Embryonic facial prominence (tissue), 1 donor: ENCODE data around the gene ZNF683.
"Not testable (repeated sequence)": the region's sequence is repeated elsewhere in the genome, so short reads cannot be mapped to it uniquely, and the experiment has no call there.

Experiments used
- DNase-seq: peaks from one replicate; pipeline ENCODE4 v3.0.0-alpha.2; 2016; ENCODE audit errors: extremely low spot score

ZNF683 gene

DNA sequence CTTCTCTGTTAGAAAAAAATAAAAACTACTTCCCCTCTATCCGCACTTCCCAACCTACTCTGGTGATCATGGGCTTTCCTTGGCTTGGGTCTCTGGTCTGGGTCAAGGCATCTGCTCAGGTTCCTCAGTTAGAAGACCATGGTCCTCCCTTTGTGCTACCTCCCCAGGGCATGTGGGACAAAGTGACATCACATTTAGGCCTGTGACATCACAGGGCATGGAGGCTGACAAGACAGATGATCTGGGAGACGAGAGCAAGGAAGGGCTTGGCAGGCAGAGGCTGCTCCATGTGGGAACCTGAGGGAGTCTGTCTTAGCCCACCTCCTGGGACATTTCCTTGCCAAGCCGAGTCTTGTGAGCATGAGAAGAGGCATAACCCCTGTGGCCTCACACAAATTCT is at the start of gene ZNF683:
TSS of gene ZNF683 (minus strand) at position 140 of the 400 bp plus-strand sequence. CDS start 4,179 bp downstream, outside the sequence.
- DNase-seq: not testable (repeated sequence)

DNA sequence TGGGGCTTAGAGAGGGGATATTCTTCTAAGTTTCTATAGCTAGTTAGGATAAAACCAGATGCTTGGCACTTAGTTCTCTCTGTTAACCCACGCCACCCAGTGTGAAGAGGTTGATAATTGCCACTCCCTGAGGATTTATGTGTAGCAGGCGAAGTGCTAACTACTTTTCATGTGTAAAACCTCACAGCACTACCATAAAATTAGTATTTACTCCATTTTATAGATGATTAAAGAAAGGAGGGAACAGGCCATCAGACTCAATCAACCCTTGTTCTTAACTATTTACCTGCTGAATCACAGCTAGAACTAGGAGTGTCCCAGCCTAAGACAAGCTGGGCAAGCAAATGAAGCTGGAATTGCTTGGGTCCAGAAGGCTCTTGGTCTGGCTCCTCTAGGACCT is 46.9 kb upstream of the ZNF683 start:
- DNase-seq: no peak

DNA sequence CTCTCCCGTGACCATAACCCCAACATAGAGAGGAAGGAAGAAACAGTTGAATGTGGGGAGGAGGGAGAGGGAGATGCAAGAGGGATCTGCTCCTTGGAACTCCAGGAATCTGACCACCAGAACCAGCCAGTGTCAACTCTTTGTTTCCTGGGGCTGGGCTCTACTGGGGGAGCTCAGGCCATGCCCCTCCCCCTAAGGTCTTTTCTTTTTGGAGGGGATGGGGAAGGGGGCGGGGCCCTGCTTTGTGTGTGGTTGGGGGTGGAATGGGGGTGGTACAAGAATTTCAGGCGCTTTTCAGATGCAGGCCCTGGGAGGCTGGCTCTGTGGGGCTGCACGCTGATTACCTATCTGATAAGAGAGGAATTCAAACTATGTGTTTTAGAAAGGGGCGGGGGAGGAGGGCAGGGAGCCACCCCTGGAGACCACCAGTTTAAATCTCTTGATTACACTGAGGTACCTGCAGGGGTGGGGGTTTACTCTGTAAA is 46.4 kb upstream of the ZNF683 start:
- DNase-seq: no peak

DNA sequence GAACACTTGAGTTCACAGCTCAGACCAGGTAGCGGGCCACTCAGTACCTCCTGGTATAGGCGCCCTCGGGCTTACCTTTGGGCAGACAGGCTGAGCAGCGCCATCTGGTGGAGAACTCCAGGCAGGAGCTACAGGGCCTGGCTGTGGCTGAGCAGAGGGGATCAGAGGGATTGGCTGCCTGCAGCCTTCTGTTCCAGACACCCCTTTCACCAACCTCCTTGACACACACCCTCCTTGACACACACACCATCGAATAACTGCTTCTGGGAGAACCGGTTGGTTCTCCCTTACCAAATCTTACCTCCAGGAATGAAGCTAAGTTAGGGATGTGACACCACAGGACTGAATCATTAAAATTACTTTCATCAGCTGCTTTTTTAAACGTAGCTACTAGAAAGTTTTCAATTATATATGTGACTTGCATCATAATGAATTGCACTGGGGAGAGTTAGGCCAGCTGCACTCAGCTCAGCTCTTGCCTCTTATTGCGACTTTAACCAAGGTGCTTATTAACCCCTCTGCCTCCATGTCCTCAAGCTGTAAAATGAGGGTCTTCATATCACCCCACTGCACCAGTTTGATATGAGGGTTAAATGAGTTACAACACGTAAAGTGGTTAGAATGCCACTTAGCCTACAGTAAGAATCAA is 44.7 kb upstream of the ZNF683 start:
- DNase-seq: no peak

DNA sequence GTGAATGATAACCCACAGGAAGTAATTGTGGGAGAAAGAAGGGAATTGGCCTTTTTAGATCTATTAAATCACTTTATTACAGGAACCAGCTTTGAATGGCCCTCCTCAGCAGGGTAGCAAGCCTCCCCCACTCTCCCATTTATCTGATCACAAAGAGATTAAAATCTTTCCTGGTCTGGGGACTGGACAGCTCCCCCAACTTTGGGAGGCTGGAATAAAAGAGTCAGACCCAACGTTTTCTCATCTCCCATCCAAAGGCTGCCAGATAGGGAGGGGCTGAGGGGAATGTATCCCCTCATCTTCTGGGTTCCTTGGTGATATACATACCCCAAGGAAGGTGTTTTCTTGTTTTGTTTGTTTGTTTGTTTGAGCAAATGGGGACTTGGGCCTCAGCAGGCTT is 40.5 kb upstream of the ZNF683 start:
- no peak for DNase-seq

DNA sequence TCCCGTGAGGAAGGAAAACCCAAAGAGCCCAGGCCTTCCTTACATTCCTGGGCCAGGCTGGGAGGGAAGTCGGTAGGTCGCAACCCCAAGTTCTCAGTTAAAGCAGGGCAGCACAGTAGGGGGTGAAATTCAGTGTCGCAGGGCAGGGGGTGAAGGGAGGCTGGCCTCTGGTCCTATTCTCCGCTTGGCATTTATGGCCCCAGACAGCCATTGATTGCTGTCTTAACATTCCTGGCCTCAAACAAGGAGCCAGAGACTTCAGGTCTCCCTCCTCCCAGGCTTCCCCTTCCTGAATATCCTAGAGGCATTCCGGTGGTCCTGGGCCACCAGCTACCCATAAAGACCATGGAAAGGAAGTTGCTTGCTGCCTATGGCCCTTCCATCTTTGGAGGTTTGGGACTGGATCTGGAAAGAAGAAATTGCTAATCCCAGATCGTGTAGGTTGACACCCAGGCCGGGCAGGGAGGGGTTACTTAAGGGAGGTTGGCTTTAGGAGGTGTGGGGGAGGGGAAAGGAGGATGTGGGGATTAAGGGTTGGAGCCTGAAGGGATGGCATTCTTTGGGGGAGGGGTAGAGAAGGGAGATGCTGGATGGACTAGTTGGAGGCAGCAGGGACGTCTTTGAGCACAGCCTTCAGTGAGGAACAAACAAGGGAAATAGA is 39.8 kb upstream of the ZNF683 start:
- DNase-seq: no peak

DNA sequence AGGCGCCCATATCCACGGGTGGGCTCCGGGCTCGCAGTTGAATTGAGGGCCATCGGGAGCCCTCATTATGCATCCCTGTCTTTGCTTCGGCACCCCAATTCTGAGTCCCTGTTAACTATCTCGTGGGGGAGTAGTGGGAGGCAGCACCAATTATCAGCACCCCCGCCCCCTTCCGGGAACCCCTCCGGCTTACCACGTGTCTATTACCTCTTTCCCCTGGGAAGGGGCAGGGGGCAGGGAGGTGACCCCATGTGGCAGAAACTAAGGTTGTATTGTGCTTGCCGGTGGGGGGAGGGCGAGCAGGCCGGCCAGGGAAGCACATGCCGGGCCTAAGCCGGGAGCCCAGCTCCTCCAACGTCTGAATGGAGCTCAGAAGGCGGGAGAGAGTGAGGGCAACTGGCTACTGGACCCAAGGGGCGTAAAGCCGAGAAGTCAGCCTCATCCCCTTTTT is 39.1 kb upstream of the ZNF683 start:
- DNase-seq: no peak

DNA sequence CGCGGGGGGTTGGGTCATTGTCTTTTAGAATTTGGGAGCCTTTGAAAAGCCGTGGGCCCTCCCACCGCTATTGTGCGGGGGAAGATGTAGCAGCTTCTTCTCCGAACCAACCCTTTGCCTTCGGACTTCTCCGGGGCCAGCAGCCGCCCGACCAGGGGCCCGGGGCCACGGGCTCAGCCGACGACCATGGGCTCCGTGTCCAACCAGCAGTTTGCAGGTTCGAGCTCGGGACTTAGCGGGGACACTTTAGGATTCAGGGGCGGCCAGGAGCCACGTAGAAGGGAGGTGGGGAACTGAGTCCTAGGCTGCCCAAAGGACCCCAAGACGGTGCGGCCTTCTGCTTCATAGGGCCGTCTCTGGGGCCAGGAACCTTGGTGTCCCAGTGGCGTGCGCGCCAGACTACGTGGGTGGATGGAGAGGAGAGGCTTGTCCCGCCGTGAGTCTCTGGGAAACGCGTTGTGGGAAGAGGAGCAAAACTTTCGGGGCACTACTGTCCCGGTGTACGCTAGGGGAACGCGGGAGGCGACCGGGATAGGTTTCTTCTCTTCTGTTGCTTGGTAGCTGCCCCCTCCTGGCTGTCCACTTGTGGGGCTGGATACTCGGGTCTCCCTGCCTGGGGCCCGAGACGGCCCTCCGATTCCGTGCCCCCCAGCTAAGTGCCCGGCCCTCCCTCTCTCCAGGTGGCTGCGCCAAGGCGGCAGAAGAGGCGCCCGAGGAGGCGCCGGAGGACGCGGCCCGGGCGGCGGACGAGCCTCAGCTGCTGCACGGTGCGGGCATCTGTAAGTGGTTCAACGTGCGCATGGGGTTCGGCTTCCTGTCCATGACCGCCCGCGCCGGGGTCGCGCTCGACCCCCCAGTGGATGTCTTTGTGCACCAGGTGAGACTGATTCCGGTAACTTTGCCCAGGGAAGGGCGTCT is 38.4 kb upstream of the ZNF683 start, which contains the start of gene LIN28A:
TSS of gene LIN28A (plus strand) at position 112 of the 918 bp plus-strand sequence. CDS start at position 187, 75 bp downstream.
- no peak for DNase-seq

DNA sequence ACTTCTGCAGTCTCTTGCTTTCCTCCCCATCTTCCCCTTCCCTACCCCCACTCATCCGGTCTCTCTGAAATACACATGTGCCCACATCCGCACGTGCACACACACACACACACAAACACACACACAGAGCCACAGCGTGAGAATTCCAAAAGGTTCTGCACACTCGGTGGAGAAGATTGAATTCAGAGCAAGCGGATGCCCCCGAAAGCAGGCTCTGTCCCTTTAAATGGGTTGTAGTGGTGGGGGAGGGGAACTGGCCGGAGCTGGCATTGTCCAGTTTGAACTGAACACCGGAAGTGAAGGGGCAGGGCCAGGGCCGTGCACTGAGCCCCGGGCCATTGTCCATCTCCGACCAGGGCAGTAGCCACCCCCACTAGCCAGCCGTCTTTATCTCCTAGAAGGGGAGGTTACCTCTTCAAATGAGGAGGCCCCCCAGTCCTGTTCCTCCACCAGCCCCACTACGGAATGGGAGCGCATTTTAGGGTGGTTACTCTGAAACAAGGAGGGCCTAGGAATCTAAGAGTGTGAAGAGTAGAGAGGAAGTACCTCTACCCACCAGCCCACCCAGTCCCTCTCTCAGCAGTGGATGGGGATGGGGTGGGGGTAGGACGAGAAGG is 36.7 kb upstream of the ZNF683 start:
- DNase-seq: no peak

DNA sequence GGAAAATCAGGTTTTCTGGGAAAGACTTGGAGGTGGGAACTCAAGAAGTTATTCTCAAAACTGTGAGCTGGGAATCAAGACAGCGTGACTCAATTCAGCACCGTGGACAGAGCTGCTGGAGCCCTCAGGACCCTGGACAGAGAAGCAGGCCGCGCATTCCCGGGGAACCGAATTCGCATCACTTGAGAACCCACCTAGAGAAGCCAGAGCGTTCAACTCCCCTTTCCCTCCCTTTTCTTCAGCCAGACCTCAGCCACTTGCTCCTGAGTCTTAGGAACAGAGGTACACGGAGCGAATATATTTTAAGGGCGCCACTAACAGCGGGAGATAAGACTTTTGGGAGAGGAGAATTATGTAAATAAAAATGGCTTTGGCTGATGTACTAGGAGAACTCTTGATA is 36.1 kb upstream of the ZNF683 start:
- peak; percentile 74 for DNase-seq

DNA sequence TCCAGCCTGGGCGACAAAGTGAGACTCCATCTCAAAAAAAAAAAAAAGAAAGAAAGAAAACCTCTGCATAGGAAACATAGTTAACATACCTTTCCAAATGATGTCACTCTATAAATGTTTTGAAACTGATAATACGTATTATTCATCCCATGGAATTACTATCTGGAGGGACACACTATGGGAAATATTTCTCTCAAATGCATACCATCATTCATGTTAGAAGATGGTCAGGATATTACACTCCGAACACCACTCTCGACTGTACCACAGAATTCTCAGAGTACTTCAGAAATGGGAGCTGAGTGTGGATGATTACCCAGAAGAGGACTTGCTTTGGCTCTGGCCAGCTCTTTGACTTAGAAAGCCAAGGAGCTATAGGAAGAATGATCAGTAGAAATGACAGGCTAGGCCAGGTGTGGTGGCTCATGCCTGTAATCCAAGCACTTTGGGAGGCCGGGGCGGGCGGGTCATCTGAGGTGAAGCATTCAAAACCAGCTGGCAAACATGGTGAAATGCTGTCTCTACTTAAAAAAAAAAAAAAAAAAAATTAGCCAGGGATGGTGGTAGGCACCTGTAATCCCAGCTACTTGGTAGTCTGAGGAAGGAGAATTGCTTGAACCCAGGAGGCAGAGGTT is 32.8 kb upstream of the ZNF683 start:
- DNase-seq: no peak

DNA sequence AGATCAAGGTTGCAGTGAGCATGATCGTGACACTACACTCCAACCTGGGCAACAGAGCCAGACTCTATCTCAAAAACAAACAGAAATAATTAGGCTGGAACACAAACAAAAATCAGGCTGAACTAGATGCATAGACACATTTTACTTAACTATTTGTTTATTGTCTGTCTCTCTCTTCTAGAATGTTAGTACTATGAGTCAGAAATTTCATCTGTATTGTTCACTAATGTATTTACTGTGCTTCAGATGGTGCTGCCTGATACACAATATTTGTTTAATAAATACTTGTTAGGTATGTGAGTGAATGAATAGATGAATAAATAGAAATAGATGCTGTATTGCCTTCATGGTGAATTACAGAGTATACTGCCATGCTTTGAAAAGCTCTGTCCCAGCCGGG is 32.1 kb upstream of the ZNF683 start:
- no peak for DNase-seq

DNA sequence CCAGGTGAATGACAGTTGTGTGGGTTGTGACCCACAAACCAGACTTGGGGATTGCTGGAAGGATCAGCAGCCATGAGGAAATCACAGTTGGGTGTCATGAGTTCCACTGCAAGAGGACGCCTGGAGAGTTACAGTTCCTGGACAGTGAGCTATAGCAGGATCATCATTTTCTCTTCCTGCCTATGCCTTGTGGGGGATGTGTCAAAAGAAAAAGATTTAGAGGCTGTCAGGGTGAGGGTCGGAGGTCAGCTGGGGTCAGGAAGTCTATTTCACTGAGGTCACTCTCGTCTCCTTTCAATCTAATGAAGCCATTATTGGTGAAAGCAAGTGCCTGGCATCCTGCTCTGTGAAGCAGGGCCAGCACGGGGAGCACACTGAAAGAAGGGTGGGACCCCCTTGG is 31.1 kb upstream of the ZNF683 start:
- no peak for DNase-seq

DNA sequence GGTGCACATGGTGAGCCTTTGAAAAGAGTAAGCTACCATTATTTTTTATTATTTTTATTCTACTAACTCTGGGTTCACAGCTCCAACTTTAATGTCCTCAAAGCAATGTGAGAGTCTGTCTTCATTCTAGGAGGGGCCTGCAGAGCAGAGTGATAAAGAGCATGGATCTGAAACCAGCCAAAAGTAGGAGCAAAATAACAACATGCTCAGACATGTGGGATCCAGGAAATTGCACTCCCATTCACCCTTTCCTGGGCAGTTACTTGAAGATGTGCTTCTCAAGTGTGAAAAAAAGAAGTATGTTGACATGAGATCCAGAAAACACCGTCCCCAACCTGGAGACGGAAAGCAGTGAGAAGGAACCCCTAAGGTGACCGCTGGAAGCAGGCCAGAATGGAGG is 29.3 kb upstream of the ZNF683 start:
- DNase-seq: no peak

DNA sequence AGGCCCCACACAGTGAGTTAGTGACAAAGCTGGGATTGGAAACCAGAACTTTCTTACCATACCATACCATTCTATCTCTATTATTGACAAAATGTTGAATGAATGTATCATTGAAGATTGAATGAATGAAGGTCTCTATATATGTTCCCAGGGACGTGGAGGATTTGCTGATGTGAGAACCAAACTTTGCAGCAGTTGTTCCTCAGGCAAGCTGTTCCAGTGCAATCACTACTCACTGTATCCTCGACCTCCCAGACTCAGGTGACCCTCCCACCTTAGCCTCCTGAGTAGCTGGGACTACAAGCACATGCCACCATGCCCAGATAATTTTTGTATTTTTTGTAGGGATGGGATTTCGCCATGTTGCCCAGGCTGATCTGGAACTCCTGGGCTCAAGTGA is 26.5 kb upstream of the ZNF683 start:
- DNase-seq: no peak

DNA sequence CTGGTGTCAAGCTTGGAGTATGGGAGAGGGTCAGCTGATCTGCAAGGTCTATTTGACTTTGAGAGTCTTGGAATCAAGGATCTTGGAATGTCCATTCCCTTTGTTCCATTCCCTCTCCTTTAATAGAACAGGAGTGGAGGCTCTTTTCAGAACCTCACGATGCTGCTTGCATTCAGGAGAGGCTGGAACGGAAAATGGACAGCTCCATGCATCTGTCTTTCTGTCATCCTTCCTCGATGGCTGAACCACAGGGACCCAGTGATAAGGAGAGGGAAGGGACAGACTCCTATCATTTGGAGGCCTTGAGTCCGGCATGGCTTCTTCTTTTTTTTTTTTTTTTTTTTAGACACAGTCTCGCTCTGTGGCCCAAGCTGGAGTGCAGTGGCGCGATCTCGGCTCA is 23.2 kb upstream of the ZNF683 start:
- DNase-seq: no peak

DNA sequence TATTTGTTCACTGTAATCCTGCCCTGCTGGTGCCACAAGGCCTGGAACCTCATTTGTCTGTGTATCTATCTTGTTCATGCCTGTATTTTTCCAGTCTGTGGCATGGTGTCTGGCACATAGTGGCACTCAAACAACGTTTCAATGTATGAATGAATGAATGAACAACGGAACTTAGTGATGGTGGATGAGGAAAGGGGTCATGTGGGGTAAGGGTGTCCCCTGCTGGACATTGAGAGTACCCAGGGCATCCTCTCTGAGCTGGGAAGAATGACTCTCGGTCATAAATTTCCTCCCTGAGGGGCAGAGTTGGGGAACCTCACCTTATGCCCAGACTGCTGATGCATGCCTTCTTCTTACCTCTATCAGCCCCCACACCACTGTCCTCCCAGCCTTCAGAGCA is 18.9 kb upstream of the ZNF683 start:
- DNase-seq: no peak

DNA sequence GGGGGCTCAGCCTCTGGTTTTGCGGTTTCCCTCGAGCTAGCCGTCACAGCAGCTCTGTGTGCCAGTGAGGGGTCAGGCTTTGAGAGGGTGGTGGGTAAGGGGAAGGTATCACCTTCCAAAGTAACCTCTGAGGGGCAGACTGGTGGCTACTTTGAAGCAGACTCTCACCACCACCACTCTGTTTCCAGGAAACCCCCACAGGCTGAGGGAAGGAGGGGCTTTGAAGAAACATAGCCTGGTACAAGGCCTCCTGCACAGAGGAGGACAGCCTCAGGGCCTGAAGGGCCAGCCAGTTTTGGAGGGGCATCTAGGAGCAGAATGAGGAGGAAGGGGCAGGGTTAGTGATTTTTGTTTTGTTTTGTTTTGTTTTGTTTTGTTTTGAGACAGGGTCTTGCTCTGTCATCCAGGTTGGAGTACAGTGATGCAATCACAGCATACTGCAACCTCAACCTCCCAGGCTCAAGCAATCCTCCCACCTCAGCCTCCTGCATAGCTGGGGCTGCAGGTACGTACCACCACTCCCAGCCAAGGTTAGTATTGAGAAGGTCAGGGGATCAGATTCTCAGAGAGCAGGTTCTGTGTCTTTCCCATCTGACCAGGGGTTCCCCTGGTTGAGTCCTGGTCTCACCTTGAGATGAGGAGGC is 17.2 kb upstream of the ZNF683 start:
- no peak for DNase-seq

DNA sequence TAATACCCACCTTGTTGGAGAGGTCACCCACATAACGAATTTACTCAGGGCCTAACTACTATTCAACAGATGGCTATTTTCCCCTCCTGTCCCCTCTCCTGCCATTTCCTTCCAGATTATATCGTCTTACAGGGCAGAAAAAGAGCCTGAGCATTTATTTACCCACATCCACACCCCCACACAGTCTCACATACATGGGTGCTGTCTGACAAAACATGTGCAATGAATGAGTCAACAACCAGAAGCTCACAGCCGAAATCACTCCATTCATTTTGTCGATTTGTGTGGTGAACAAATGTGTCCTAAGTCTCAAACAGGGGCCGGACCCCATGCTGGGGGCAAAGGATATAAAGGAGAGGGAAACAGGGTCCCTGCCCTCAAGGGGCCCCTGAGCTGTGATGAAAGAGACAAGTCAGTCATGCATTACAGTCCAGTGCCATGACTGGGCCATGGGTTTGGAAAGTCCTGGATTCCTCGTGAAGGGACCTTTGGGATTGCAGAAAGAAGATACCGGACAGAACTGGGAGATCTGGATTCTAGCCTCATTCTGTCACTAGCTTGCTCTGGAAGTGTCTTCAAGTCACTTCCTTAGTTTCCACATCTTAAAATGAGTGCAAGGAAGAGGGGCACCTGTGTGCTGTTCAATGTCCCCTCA is 16.4 kb upstream of the ZNF683 start:
- no peak for DNase-seq

DNA sequence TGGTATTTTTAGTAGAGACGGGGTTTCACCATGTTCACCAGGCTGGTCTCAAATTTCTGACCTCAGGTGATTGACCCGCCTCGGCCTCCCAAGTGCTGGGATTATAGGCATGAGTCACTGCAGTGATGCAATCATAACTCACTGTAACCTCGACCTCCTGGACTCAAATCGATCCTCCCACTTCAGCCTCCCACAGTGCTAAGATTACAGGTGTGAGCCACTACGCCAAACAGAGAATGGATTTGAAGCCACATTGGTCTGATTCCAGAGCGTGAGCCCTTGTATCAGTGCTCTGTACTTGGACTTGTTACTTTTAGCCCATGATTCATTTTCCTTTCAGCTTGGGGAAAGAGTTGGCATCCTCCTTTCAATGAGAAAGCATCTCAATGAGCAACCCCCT is 14.9 kb upstream of the ZNF683 start:
- DNase-seq: no peak
